ENCODE data around the gene HIGD1A.

Gene HIGD1A

GRCh38 chr3:42804106-42804830 is at the start of gene HIGD1A:
HIGD1A (minus strand) TSS chr3:42804490; CDS start chr3:42794253, 10,237 bp downstream.
- TF ChIP-seq CTCF (IDR thresholded peaks at IDR 0.05), result no peak
- DNase-seq (ENCODE audit: low spot score), result peak; percentile 98
- Histone ChIP-seq H3K27ac (peak within 1 kb of the TSS; percentile 97 to 98), H3K4me3 (peak within 1 kb of the TSS; percentile 93)

DNA sequence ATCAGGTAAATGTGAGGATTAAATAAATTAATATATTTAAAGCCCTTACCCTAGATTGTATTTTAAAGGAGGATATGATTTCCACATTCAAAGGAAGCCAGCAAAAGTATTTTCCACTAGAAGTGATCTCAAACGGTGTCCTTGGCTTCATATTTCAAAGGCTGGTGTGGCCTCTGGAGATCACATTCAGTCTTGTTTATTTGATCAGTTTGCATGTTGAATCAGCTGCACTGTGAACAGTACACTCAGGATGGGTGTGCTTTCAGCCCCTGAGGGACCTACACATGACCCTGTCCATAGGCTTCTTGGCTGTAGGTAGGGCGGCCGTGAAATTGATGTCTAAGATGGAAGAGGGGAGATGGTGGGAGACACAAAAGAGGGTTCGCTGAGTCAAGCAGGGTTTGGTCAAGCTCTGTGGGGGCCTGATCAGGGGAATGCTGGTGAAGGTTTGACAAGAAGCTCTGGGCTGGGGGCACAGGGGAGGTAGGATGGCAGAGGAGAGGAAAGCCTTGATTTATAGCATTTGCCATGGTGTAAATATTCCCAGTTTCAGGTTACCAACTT is 49.5 kb upstream of the HIGD1A start:
- peak; percentile 59 for DNase-seq (ENCODE audit: low spot score)
- no peak for TF ChIP-seq CTCF (IDR thresholded peaks at IDR 0.05)
- H3K4me3 ChIP-seq, result no peak overlapping the region
- H3K27ac ChIP-seq, result peak overlapping the region in 1 of 2 donors; percentile 36

GRCh38 chr3:42853056-42853455 is 48.8 kb upstream of the HIGD1A start:
- DNase-seq (ENCODE audit: low spot score), result no peak
- H3K27ac ChIP-seq, result peak overlapping the region; percentile 40 to 82
- no peak overlapping the region for H3K4me3 ChIP-seq
- TF ChIP-seq CTCF (IDR thresholded peaks at IDR 0.05), result no peak

DNA sequence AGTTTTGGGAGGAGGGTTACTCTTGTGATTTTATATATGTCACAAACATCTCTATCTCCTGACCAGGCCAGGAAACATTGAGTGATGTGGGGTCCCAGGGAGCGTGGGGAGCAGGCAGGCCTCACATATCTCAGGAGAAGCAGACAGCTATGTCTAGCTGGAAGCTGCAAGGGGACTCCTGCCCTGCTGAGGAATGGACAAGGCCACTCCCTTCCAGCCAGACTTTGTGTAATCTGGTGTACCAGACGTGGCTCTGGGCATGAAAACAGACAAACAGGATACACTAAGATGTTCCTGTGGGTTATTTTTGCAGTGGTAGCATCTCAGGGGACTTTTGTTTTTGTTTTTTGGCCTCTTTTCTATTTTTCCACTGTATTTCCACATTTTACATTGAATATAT is 48.2 kb upstream of the HIGD1A start:
- peak; percentile 79 for DNase-seq (ENCODE audit: low spot score)
- TF ChIP-seq CTCF (IDR thresholded peaks at IDR 0.05), result no peak
- H3K4me3 ChIP-seq, result peak overlapping the region; percentile 42
- peak overlapping the region; percentile 40 to 82 for H3K27ac ChIP-seq

DNA sequence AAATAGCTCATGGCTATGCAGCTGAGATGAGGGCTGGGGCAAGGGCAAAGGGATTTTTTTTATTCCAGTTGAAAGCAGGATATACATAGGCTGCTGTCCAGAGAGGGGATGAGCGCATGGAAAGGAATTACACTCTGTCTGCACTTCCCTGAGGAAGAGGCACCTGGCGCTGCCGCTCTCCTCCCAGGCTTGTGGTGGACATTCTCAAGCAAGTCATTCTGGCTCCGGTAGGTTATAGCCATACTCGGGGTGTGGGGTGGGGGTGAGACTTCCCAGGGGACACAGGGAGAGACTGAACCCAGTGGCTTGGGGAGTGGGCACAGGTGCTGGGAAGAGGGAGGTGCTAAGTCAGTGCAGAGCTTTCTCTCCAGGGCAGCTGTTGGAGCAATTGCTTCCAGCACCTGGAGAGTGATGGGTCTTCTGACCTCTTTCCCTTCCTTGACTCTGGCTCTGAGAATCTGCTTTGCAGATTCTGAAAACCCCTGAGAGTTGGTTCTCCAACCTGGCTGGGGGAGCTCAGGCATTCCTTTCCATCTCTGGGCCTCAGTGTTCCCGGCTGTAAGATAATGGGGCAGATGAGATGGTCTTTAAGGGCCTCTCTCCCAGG is 47.0 kb upstream of the HIGD1A start:
- TF ChIP-seq CTCF (IDR thresholded peaks at IDR 0.05), result no peak
- peak; percentile 52 for DNase-seq (ENCODE audit: low spot score)
- peak overlapping the region; percentile 40 to 82 for H3K27ac ChIP-seq
- peak overlapping the region; percentile 42 for H3K4me3 ChIP-seq

- TF ChIP-seq CTCF (IDR thresholded peaks at IDR 0.05), result no peak
- Histone ChIP-seq H3K4me3 (no peak overlapping the region), H3K27ac (peak overlapping the region in 1 of 2 donors; percentile 82)
- no peak for DNase-seq (ENCODE audit: low spot score)
Observed at GRCh38 chr3:42850263-42850662, 46.0 kb upstream of the HIGD1A start.

All from coronary artery (tissue), 2 donors.